Trophoblast cell (in vitro differentiated cells and primary cell): ENCODE results near the gene RAD52.

Experiments
- DNase-seq, 2 donors: peaks; one replicate each; pipeline ENCODE4 v3.0.0-alpha.2; 2016
- H2AFZ ChIP-seq: 2 replicates; pipeline ENCODE4 v1.6.1; 2013; ENCODE audit warnings: low read length, moderate library complexity, mild to moderate bottlenecking; ENCODE audit not compliant: insufficient read depth, poor library complexity
- H2AK5ac ChIP-seq: 2 replicates; pipeline ENCODE4 v1.6.1; 2013; ENCODE audit warnings: mild to moderate bottlenecking, low read length
- H2BK120ac ChIP-seq: 2 replicates; pipeline ENCODE4 v1.6.1; 2013; ENCODE audit warnings: low read length, mild to moderate bottlenecking, moderate library complexity; ENCODE audit not compliant: insufficient read depth, poor library complexity
- H2BK12ac ChIP-seq: 2 replicates; pipeline ENCODE4 v1.6.1; 2013; ENCODE audit warnings: mild to moderate bottlenecking, low read length, moderate library complexity
- H2BK5ac ChIP-seq: 2 replicates; pipeline ENCODE4 v1.6.1; 2013; ENCODE audit warnings: low read length, low read depth, moderate library complexity, mild to moderate bottlenecking; ENCODE audit not compliant: poor library complexity
- H3K14ac ChIP-seq: 2 replicates; pipeline ENCODE4 v1.6.1; 2013; ENCODE audit warnings: mild to moderate bottlenecking, low read length
- H3K18ac ChIP-seq: 2 replicates; pipeline ENCODE4 v1.6.1; 2013; ENCODE audit warnings: mild to moderate bottlenecking, low read length
- H3K23ac ChIP-seq: 2 replicates; pipeline ENCODE4 v1.6.1; 2013; ENCODE audit warnings: low read length
- H3K27ac ChIP-seq: 2 replicates; pipeline ENCODE4 v1.5.1; 2013; ENCODE audit warnings: low read depth, mild to moderate bottlenecking, inconsistent platforms, low read length, moderate library complexity
- H3K27me3 ChIP-seq: 2 replicates; pipeline ENCODE4 v1.6.1; 2013; ENCODE audit warnings: inconsistent platforms, mild to moderate bottlenecking, low read length, moderate library complexity; ENCODE audit not compliant: insufficient read depth
- H3K36me3 ChIP-seq, 2 experiments: 1 replicate in 1 of 2; 2 replicates in 1 of 2; pipeline ENCODE4 v1.6.1; 2013; ENCODE audit warnings: low read length in 2 of 2, mild to moderate bottlenecking in 2 of 2, moderate library complexity in 1 of 2; ENCODE audit not compliant: insufficient read depth in 2 of 2, control insufficient read depth in 1 of 2
- H3K4ac ChIP-seq: 2 replicates; pipeline ENCODE4 v1.6.1; 2013; ENCODE audit warnings: low read depth, mild to moderate bottlenecking, low read length, moderate library complexity
- H3K4me1 ChIP-seq, 2 experiments: 1 replicate in 1 of 2; 2 replicates in 1 of 2; pipeline ENCODE4 v1.6.1; 2013; ENCODE audit warnings: low read length in 2 of 2, mild to moderate bottlenecking in 2 of 2, moderate library complexity in 1 of 2; ENCODE audit not compliant: insufficient read depth in 2 of 2, control insufficient read depth in 1 of 2
- H3K4me2 ChIP-seq: 2 replicates; pipeline ENCODE4 v1.6.1; 2013; ENCODE audit warnings: inconsistent platforms, mild to moderate bottlenecking, low read length, moderate library complexity
- H3K4me3 ChIP-seq: 2 replicates; pipeline ENCODE4 v1.5.1; 2013; ENCODE audit warnings: mild to moderate bottlenecking, low read depth, low read length, inconsistent platforms
- H3K79me1 ChIP-seq: one replicate; pipeline ENCODE4 v1.6.1; 2013; ENCODE audit warnings: low read length
- H3K79me2 ChIP-seq: 2 replicates; pipeline ENCODE4 v1.6.1; 2013; ENCODE audit warnings: low read length, mild to moderate bottlenecking; ENCODE audit not compliant: control insufficient read depth, insufficient read depth, poor library complexity
- H3K9ac ChIP-seq: 2 replicates; pipeline ENCODE4 v1.6.1; 2013; ENCODE audit warnings: mild to moderate bottlenecking, low read length
- H3K9me3 ChIP-seq: 2 replicates; pipeline ENCODE4 v1.6.1; 2013; ENCODE audit warnings: low read depth, mild to moderate bottlenecking, control low read depth, inconsistent platforms, low read length; ENCODE audit not compliant: insufficient read depth
- H4K12ac ChIP-seq: 2 replicates; pipeline ENCODE4 v1.6.1; 2013; ENCODE audit warnings: low read depth, mild to moderate bottlenecking, low read length, moderate library complexity
- H4K8ac ChIP-seq: 2 replicates; pipeline ENCODE4 v1.6.1; 2013; ENCODE audit warnings: low read depth, mild to moderate bottlenecking, low read length, moderate library complexity
- H4K91ac ChIP-seq: one replicate; pipeline ENCODE4 v1.6.1; 2013; ENCODE audit warnings: low read depth, mild to moderate bottlenecking, low read length, moderate library complexity
- WGBS: extraction: QIAGEN DNeasy Blood & Tissue Kit; methylation state at CpG from one replicate; pipeline ENCODE4 v1.1.7; 2013; ENCODE audit warnings: missing lambda C conversion rate; ENCODE audit not compliant: insufficient read length, insufficient coverage; ENCODE audit errors: extremely low coverage; 5-methylcytosine and 5-hydroxymethylcytosine counted together

RAD52 gene

GRCh38 chr12:954741-955140 is 5.2 kb upstream of the RAD52 start:
- no peak overlapping the region for H3K4ac ChIP-seq
- H4K91ac ChIP-seq = no peak overlapping the region
- H3K27ac ChIP-seq = no peak overlapping the region
- H3K4me1 ChIP-seq = no peaks in the 10 kb centered on the region
- no peak overlapping the region for H2AK5ac ChIP-seq
- H3K27me3 ChIP-seq = no peaks in the 10 kb centered on the region
- H3K23ac ChIP-seq = no peak overlapping the region
- H2BK120ac ChIP-seq = no peak overlapping the region
- peak in 1 of 2 donors; percentile 25 for DNase-seq
- H4K12ac ChIP-seq = no peak overlapping the region
- H3K14ac ChIP-seq = no peak overlapping the region
- H3K4me2 ChIP-seq = no peak overlapping the region
- no peak overlapping the region for H2BK12ac ChIP-seq
- no peak overlapping the region for H3K18ac ChIP-seq
- peaks cover 3% of the 10 kb centered on the region for H3K79me1 ChIP-seq
- H3K4me3 ChIP-seq = no peak overlapping the region
- no peaks in the 10 kb centered on the region for H3K79me2 ChIP-seq
- no peaks in the 10 kb centered on the region for H3K9me3 ChIP-seq
- no peak overlapping the region for H2BK5ac ChIP-seq
- no peak overlapping the region for H2AFZ ChIP-seq
- H3K36me3 ChIP-seq = no peaks in the 10 kb centered on the region
- H3K9ac ChIP-seq = no peak overlapping the region
- H4K8ac ChIP-seq = no peak overlapping the region

DNA sequence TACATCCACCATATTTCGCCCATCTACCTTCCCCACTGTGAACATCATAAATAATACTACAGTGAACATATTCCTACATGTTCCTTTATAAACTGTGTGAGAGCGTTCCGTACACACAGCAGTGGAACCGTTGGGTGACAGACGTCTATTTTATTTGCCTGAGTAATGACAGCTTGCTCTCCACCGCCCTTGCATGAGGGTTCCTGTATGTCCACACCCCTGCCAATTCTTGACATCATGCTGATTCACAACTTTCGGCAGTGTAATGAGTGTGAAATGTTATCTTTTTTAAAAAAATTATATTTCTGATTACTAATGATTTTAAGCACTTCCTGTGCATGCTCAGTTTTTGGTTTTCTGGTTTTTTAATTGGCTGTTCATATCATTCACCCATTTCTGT is 4.3 kb upstream of the RAD52 start:
- no peak overlapping the region for H3K9ac ChIP-seq
- H3K4ac ChIP-seq = no peak overlapping the region
- no peaks in the 10 kb centered on the region for H3K9me3 ChIP-seq
- H3K79me1 ChIP-seq = peaks cover 9% of the 10 kb centered on the region
- H3K4me2 ChIP-seq = no peak overlapping the region
- H4K91ac ChIP-seq = no peak overlapping the region
- no peak overlapping the region for H3K23ac ChIP-seq
- H3K18ac ChIP-seq = no peak overlapping the region
- no peak overlapping the region for H2BK120ac ChIP-seq
- no peak overlapping the region for H3K14ac ChIP-seq
- H3K36me3 ChIP-seq = no peaks in the 10 kb centered on the region
- no peak overlapping the region for H4K8ac ChIP-seq
- no CpG with 5 or more reads among the region's 7 CpGs for WGBS
- peak; percentile 89 for DNase-seq
- H2BK12ac ChIP-seq = no peak overlapping the region
- H2AK5ac ChIP-seq = no peak overlapping the region
- no peak overlapping the region for H2AFZ ChIP-seq
- no peak overlapping the region for H2BK5ac ChIP-seq
- no peak overlapping the region for H3K4me3 ChIP-seq
- H3K4me1 ChIP-seq = no peaks in the 10 kb centered on the region
- no peaks in the 10 kb centered on the region for H3K27me3 ChIP-seq
- H3K27ac ChIP-seq = no peak overlapping the region
- H4K12ac ChIP-seq = no peak overlapping the region
- peaks cover 6% of the 10 kb centered on the region for H3K79me2 ChIP-seq

GRCh38 chr12:951176-951575 is 1.7 kb upstream of the RAD52 start:
- H3K4me1 ChIP-seq = peaks cover 0 to 5% of the 10 kb centered on the region in 2 experiments
- H3K79me1 ChIP-seq = peaks cover 11% of the 10 kb centered on the region
- no peak overlapping the region for H3K18ac ChIP-seq
- no peaks in the 10 kb centered on the region for H3K9me3 ChIP-seq
- no peak overlapping the region for H2BK12ac ChIP-seq
- H3K9ac ChIP-seq = no peak overlapping the region
- no peak overlapping the region for H2AK5ac ChIP-seq
- H3K14ac ChIP-seq = no peak overlapping the region
- H3K27ac ChIP-seq = no peak overlapping the region
- DNase-seq = peak; percentile 88 to 90
- H3K79me2 ChIP-seq = peaks cover 8% of the 10 kb centered on the region
- H3K23ac ChIP-seq = no peak overlapping the region
- no CpG with 5 or more reads among the region's 1 CpG for WGBS
- H3K4ac ChIP-seq = no peak overlapping the region
- H4K91ac ChIP-seq = no peak overlapping the region
- no peak overlapping the region for H2AFZ ChIP-seq
- H3K4me3 ChIP-seq = no peak overlapping the region
- H3K27me3 ChIP-seq = no peaks in the 10 kb centered on the region
- H3K4me2 ChIP-seq = no peak overlapping the region
- H2BK120ac ChIP-seq = no peak overlapping the region
- H2BK5ac ChIP-seq = no peak overlapping the region
- no peak overlapping the region for H4K12ac ChIP-seq
- H4K8ac ChIP-seq = no peak overlapping the region
- H3K36me3 ChIP-seq = no peaks in the 10 kb centered on the region

DNA sequence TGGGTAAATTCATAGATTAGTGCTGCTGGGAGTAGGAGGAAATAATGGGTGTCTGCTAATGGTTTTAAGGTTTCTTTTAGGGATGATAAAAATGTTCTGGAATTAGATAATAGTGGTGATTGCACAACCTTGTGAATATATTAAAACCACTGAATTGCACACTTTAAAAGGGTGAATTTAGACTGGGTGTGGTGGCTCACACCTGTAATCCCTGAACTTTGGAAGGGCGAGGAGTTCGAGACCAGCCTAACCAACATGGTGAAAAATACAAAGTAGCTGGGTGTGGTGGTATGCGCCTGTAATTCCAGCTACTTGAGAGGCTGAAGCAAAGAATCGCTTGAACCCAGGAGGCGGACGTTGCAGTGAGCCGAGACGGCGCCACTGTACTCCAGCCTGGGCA is 1.3 kb downstream of the RAD52 start:
- Histone ChIP-seq H2AFZ (no peak overlapping the region), H2BK12ac (peak overlapping the region; percentile 58), H3K4me1 (peaks cover 0 to 5% of the 10 kb centered on the region in 2 experiments), H3K79me1 (peaks cover 11% of the 10 kb centered on the region), H4K8ac (peak overlapping the region; percentile 43), H3K36me3 (peaks cover 0 to 3% of the 10 kb centered on the region in 2 experiments), H2AK5ac (no peak overlapping the region), H3K27ac (no peak overlapping the region), H3K9me3 (no peaks in the 10 kb centered on the region), H3K79me2 (peaks cover 8% of the 10 kb centered on the region), H2BK120ac (no peak overlapping the region), H3K9ac (no peak overlapping the region), H3K27me3 (no peaks in the 10 kb centered on the region), H3K4ac (peak overlapping the region; percentile 70), H2BK5ac (no peak overlapping the region), H3K4me2 (peak overlapping the region; percentile 82), H4K91ac (no peak overlapping the region), H4K12ac (no peak overlapping the region), H3K4me3 (no peak overlapping the region), H3K14ac (no peak overlapping the region), H3K23ac (no peak overlapping the region), H3K18ac (no peak overlapping the region)
- WGBS = no CpG with 5 or more reads among the region's 9 CpGs
- no peak for DNase-seq
